Tibial nerve (tissue), 4 donors: Measurements from ENCODE around the gene SLIT3. TPM values are rescaled to one million over a fixed set of nuclear protein-coding genes. Genes with fewer than 3 reads are reported as not detected.

Experiments
- DNase-seq, 2 donors: peaks; one replicate each; pipeline ENCODE4 v3.0.0-alpha.2; 2019; ENCODE audit warnings: low spot score in 2 of 2
- H3K27ac ChIP-seq, 4 donors: fragments of 200-600 bp; sonication (generic) in 3 of 4; one replicate each; pipeline ENCODE4 v1.5.1; 2017 to 2019; ENCODE audit warnings: mild to moderate bottlenecking in 1 of 4
- H3K27me3 ChIP-seq, 2 donors: fragments of 200-600 bp; sonication (generic) in 1 of 2; one replicate each; pipeline versions ENCODE4 v1.5.1 to v1.6.0; 2017 to 2019
- H3K36me3 ChIP-seq, 3 donors: fragments of 200-600 bp; sonication (generic); one replicate each; pipeline ENCODE4 v1.5.1; 2018 to 2019
- H3K4me1 ChIP-seq, 4 donors: fragments of 200-600 bp; sonication (generic) in 3 of 4; one replicate each; pipeline ENCODE4 v1.5.1; 2017 to 2019
- H3K4me3 ChIP-seq, 4 donors: fragments of 200-600 bp; sonication (generic) in 3 of 4; one replicate each; pipeline ENCODE4 v1.5.1; 2017 to 2019; ENCODE audit warnings: mild to moderate bottlenecking in 1 of 4, moderate library complexity in 1 of 4
- H3K9me3 ChIP-seq, 4 donors: fragments of 200-600 bp; sonication (generic) in 3 of 4; one replicate each; pipeline ENCODE4 v1.5.1; 2017 to 2019
- CTCF ChIP-seq, 5 experiments: fragments of 200-600 bp in 3 of 5; fragments of 450-650 bp in 2 of 5; sonication (generic) in 3 of 5; IDR thresholded peaks; one replicate each; pipeline ENCODE4 v1.5.1; 2016 to 2019; ENCODE audit warnings: antibody characterized with exemption in 5 of 5, mild to moderate bottlenecking in 3 of 5, moderate library complexity in 2 of 5
- EP300 ChIP-seq, 2 donors: sonication (generic); formaldehyde crosslinking; IDR thresholded peaks; one replicate each; pipeline ENCODE4 v1.6.1; 2017; ENCODE audit warnings: antibody characterized with exemption in 2 of 2, mild to moderate bottlenecking in 1 of 2
- POLR2A ChIP-seq, 2 donors: fragments of 450-650 bp; IDR thresholded peaks; one replicate each; pipeline ENCODE4 v1.6.1; 2017; ENCODE audit warnings: antibody characterized with exemption in 2 of 2, mild to moderate bottlenecking in 2 of 2, moderate library complexity in 2 of 2
- WGBS, 2 donors: methylation state at CpG; one replicate each; pipeline ENCODE4 v1.1.5; 2018; 5-methylcytosine and 5-hydroxymethylcytosine counted together
- total RNA-seq, 4 donors: library from RNA; depleted of rRNA; stranded (reverse); fragments of >200 nt; gene quantifications; one replicate each; pipeline ENCODE4 v1.1.0, GENCODE V29; 2016

SLIT3 gene
- total RNA-seq, 4 donors from 2014 or later = 16.6 to 39.0 (median 20.2) TPM

- WGBS, 2 donors = 78 to 80% methylated on average over 3 of the region's 3 CpGs
- no peak for DNase-seq
- Histone ChIP-seq H3K4me3 (no peak overlapping the region), H3K27ac (no peak overlapping the region), H3K27me3 (no peaks in the 10 kb centered on the region), H3K9me3 (no peaks in the 10 kb centered on the region), H3K4me1 (peaks cover 0 to 7% (median 0%) of the 10 kb centered on the region in 4 donors), H3K36me3 (no peaks in the 10 kb centered on the region)
- TF ChIP-seq CTCF (IDR thresholded peaks at IDR 0.05) (no peak), EP300 (IDR thresholded peaks at IDR 0.05) (no peak), POLR2A (IDR thresholded peaks at IDR 0.05) (no peak)
These were observed 167.4 kb downstream of the SLIT3 start for GRCh38 chr5:169133531-169133930.

GRCh38 chr5:169132302-169132660, 168.7 kb downstream of the SLIT3 start:
- Histone ChIP-seq H3K4me3 (no peak overlapping the region), H3K27ac (no peak overlapping the region), H3K9me3 (no peaks in the 10 kb centered on the region), H3K36me3 (no peaks in the 10 kb centered on the region), H3K4me1 (peaks cover 0 to 7% (median 0%) of the 10 kb centered on the region in 4 donors), H3K27me3 (no peaks in the 10 kb centered on the region)
- WGBS, 2 donors = 52 to 58% methylated on average over 1 of the region's 1 CpG
- no peak for DNase-seq
- TF ChIP-seq POLR2A (IDR thresholded peaks at IDR 0.05) (no peak), EP300 (IDR thresholded peaks at IDR 0.05) (no peak), CTCF (IDR thresholded peaks at IDR 0.05) (no peak)

- DNase-seq = no peak
- Histone ChIP-seq H3K4me1 (peaks cover 0 to 7% (median 0%) of the 10 kb centered on the region in 4 donors), H3K9me3 (no peaks in the 10 kb centered on the region), H3K27ac (no peak overlapping the region), H3K36me3 (no peaks in the 10 kb centered on the region), H3K4me3 (no peak overlapping the region), H3K27me3 (no peaks in the 10 kb centered on the region)
- no peak for TF ChIP-seq CTCF (IDR thresholded peaks at IDR 0.05)
- TF ChIP-seq EP300 (IDR thresholded peaks at IDR 0.05) = no peak
- TF ChIP-seq POLR2A (IDR thresholded peaks at IDR 0.05) = no peak
- 40 to 51% methylated on average over 4 of the region's 4 CpGs for WGBS, 2 donors
These were observed 169.2 kb downstream of the SLIT3 start for GRCh38 chr5:169131616-169132301.

GRCh38 chr5:169128679-169129078, 172.3 kb downstream of the SLIT3 start:
- no peak for DNase-seq
- Histone ChIP-seq H3K27me3 (no peaks in the 10 kb centered on the region), H3K9me3 (peaks cover 0 to 3% (median 0%) of the 10 kb centered on the region in 4 donors), H3K4me1 (peaks cover 0 to 7% (median 0%) of the 10 kb centered on the region in 4 donors), H3K36me3 (no peaks in the 10 kb centered on the region), H3K27ac (no peak overlapping the region), H3K4me3 (no peak overlapping the region)
- WGBS, 2 donors = 87 to 97% methylated on average over 9 of the region's 9 CpGs
- TF ChIP-seq CTCF (IDR thresholded peaks at IDR 0.05) (no peak), EP300 (IDR thresholded peaks at IDR 0.05) (no peak), POLR2A (IDR thresholded peaks at IDR 0.05) (no peak)

GRCh38 chr5:169127431-169127830, 173.5 kb downstream of the SLIT3 start:
- 55 to 61% methylated on average over 4 of the region's 4 CpGs for WGBS, 2 donors
- no peak overlapping the region for H3K27ac ChIP-seq
- no peaks in the 10 kb centered on the region for H3K27me3 ChIP-seq
- H3K36me3 ChIP-seq = no peaks in the 10 kb centered on the region
- DNase-seq = no peak
- peaks cover 0 to 7% (median 0%) of the 10 kb centered on the region in 4 donors for H3K4me1 ChIP-seq
- H3K4me3 ChIP-seq = no peak overlapping the region
- H3K9me3 ChIP-seq = peaks cover 0 to 4% (median 0%) of the 10 kb centered on the region in 4 donors
- TF ChIP-seq EP300 (IDR thresholded peaks at IDR 0.05) (no peak), POLR2A (IDR thresholded peaks at IDR 0.05) (no peak), CTCF (IDR thresholded peaks at IDR 0.05) (no peak)
